ENCODE measurements around the gene PKP2. TPM values are rescaled to one million over a fixed set of nuclear protein-coding genes. Genes with fewer than 3 reads are reported as not detected.

Gene PKP2
- total and polyA plus RNA-seq, 2 of the 8 experiments (the other 6 are each of a cell fraction or from before 2014, with no cell fraction given) = 9.6 to 44.8 TPM

- TF ChIP-seq GTF2F1 (IDR thresholded peaks at IDR 0.05; ENCODE audit: borderline replicate concordance, low read depth, low read length) = no peak
- TF ChIP-seq TAF1 (IDR thresholded peaks at IDR 0.05; ENCODE audit: low read depth, low read length) = no peak
- TF ChIP-seq RNF2 (IDR thresholded peaks at IDR 0.05; ENCODE audit: borderline replicate concordance, low read depth, low read length, missing control alignments, poor library complexity, severe bottlenecking) = no peak
Measured at GRCh38 chr12:32877601-32878459, 18.7 kb downstream of the PKP2 start (continued).
